Measurements from ENCODE around the gene RPUSD3.

GRCh38 chr3:9791127-9791526 is 52.7 kb downstream of the RPUSD3 start:
- no peak for TF ChIP-seq EP300 (IDR thresholded peaks at IDR 0.05)
- TF ChIP-seq CTCF (IDR thresholded peaks at IDR 0.05), result no peak
